Astrocyte (in vitro differentiated cells and primary cell): ENCODE data around the gene KDM1B. TPM values are rescaled to one million over a fixed set of nuclear protein-coding genes. Genes with fewer than 3 reads are reported as not detected.

Experiments used
- DNase-seq: peaks from one replicate; pipeline ENCODE4 v3.0.0-alpha.2; 2010; ENCODE audit warnings: low read depth
- FAIRE-seq: peaks from 2 replicates; lab custom pipeline; 2011; peaks lifted over from hg19 to GRCh38; lab: Jason Lieb, UNC
- H2AFZ ChIP-seq: 2 replicates; pipeline ENCODE4 v1.6.0; 2012; ENCODE audit warnings: low read depth, low read length, inconsistent platforms
- H3K27ac ChIP-seq: 2 replicates; pipeline ENCODE4 v1.5.1; 2011; ENCODE audit warnings: low read depth, low read length, inconsistent platforms
- H3K27me3 ChIP-seq: 2 replicates; pipeline ENCODE4 v1.6.0; 2011; ENCODE audit warnings: low read length, inconsistent platforms; ENCODE audit not compliant: insufficient read depth
- H3K36me3 ChIP-seq: 2 replicates; pipeline ENCODE4 v1.5.1; 2011; ENCODE audit warnings: low read length, inconsistent platforms; ENCODE audit not compliant: insufficient read depth
- H3K4me1 ChIP-seq: 2 replicates; pipeline ENCODE4 v1.5.1; 2011; ENCODE audit warnings: low read length, inconsistent platforms; ENCODE audit not compliant: insufficient read depth
- H3K4me2 ChIP-seq: 2 replicates; pipeline ENCODE4 v1.6.0; 2012; ENCODE audit warnings: low read length, inconsistent platforms
- H3K4me3 ChIP-seq: 2 replicates; pipeline ENCODE4 v1.5.1; 2011; ENCODE audit warnings: low read depth, mild to moderate bottlenecking, low read length, inconsistent platforms; ENCODE audit not compliant: insufficient read depth
- H3K79me2 ChIP-seq: 2 replicates; pipeline ENCODE4 v1.6.0; 2012; ENCODE audit warnings: mild to moderate bottlenecking, low read length, inconsistent platforms; ENCODE audit not compliant: insufficient read depth
- H3K9ac ChIP-seq: 2 replicates; pipeline ENCODE4 v1.6.0; 2012; ENCODE audit warnings: mild to moderate bottlenecking, low read length, inconsistent platforms
- H3K9me3 ChIP-seq: 2 replicates; pipeline ENCODE4 v1.5.1; 2012; ENCODE audit warnings: low read depth, mild to moderate bottlenecking, low read length, inconsistent platforms; ENCODE audit not compliant: insufficient read depth
- H4K20me1 ChIP-seq: 2 replicates; pipeline ENCODE4 v1.6.0; 2012; ENCODE audit warnings: low read length, inconsistent platforms; ENCODE audit not compliant: insufficient read depth
- H3K27ac Mint-ChIP-seq: one replicate; pipeline ENCODE4 v1.8.0; 2021; ENCODE audit warnings: mild to moderate bottlenecking, mixed read lengths; ENCODE audit not compliant: unreplicated experiment
- H3K27me3 Mint-ChIP-seq: one replicate; pipeline ENCODE4 v1.8.0; 2021; ENCODE audit warnings: low read depth, mixed read lengths; ENCODE audit not compliant: unreplicated experiment
- H3K36me3 Mint-ChIP-seq: one replicate; pipeline ENCODE4 v1.8.0; 2021; ENCODE audit warnings: low read depth, mixed read lengths; ENCODE audit not compliant: unreplicated experiment
- H3K4me1 Mint-ChIP-seq: one replicate; pipeline ENCODE4 v1.8.0; 2021; ENCODE audit warnings: low read depth, mixed read lengths; ENCODE audit not compliant: unreplicated experiment
- H3K4me3 Mint-ChIP-seq: one replicate; pipeline ENCODE4 v1.8.0; 2021; ENCODE audit warnings: mild to moderate bottlenecking, moderate library complexity, mixed read lengths; ENCODE audit not compliant: unreplicated experiment
- H3K9me3 Mint-ChIP-seq: one replicate; pipeline ENCODE4 v1.8.0; 2021; ENCODE audit warnings: mild to moderate bottlenecking, mixed read lengths; ENCODE audit not compliant: unreplicated experiment
- EZH2 ChIP-seq: IDR thresholded peaks from 2 replicates; pipeline ENCODE4 v1.6.1; 2012; ENCODE audit warnings: mild to moderate bottlenecking, low read length, inconsistent platforms; ENCODE audit not compliant: insufficient read depth
- total RNA-seq: library from RNA; stranded (reverse); gene quantifications from 2 replicates; pipeline ENCODE4 v1.2.1, GENCODE V29; 2021
- TF ChIP-seq, protein P1 (sequence below): IDR thresholded peaks from 2 replicates; pipeline ENCODE4 v1.5.1; 2011; ENCODE audit warnings: low read depth, mild to moderate bottlenecking, inconsistent platforms, low read length, moderate library complexity; ENCODE audit not compliant: insufficient read depth

KDM1B gene
- total RNA-seq, 1 donor from 2014 or later = 16.5 TPM

DNA sequence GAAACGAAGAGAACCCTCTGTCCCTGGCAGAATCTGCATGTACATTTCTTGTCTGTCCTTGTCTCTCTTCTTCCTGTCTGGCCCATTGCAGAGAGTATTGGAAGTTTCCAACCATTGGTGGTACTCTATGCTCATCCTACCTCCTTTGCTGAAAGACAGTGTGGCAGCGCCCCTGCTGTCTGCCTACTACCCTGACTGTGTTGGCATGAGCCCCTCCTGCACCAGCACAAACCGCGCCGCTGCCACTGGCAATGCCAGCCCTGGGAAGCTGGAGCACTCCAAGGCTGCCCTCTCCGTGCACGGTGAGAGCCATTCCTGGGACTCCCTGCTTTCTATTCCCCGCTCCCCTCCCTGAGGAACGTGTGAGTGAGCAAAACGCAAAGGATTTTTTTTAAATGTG, 32.5 kb downstream of the KDM1B start:
- FAIRE-seq = no peak
- H2AFZ ChIP-seq = no peak overlapping the region
- Mint-ChIP-seq H3K4me1 (peaks cover 18% of the 10 kb centered on the region), H3K36me3 (peaks cover 4% of the 10 kb centered on the region), H3K4me3 (no peak overlapping the region), H3K27me3 (no peaks in the 10 kb centered on the region), H3K27ac (no peak overlapping the region), H3K9me3 (no peaks in the 10 kb centered on the region)
- H3K9me3 ChIP-seq = no peaks in the 10 kb centered on the region
- no peaks in the 10 kb centered on the region for H3K4me1 ChIP-seq
- no peak overlapping the region for H3K27ac ChIP-seq
- no peak for TF ChIP-seq EZH2
- TF ChIP-seq, protein P1, sequence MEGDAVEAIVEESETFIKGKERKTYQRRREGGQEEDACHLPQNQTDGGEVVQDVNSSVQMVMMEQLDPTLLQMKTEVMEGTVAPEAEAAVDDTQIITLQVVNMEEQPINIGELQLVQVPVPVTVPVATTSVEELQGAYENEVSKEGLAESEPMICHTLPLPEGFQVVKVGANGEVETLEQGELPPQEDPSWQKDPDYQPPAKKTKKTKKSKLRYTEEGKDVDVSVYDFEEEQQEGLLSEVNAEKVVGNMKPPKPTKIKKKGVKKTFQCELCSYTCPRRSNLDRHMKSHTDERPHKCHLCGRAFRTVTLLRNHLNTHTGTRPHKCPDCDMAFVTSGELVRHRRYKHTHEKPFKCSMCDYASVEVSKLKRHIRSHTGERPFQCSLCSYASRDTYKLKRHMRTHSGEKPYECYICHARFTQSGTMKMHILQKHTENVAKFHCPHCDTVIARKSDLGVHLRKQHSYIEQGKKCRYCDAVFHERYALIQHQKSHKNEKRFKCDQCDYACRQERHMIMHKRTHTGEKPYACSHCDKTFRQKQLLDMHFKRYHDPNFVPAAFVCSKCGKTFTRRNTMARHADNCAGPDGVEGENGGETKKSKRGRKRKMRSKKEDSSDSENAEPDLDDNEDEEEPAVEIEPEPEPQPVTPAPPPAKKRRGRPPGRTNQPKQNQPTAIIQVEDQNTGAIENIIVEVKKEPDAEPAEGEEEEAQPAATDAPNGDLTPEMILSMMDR = no peak
- H3K27me3 ChIP-seq = no peaks in the 10 kb centered on the region
- no peak for DNase-seq
- no peaks in the 10 kb centered on the region for H3K36me3 ChIP-seq
- H4K20me1 ChIP-seq = no peaks in the 10 kb centered on the region
- no peaks in the 10 kb centered on the region for H3K79me2 ChIP-seq
- H3K4me2 ChIP-seq = no peak overlapping the region
- no peak overlapping the region for H3K4me3 ChIP-seq
- H3K9ac ChIP-seq = no peak overlapping the region

GRCh38 chr6:18189196-18189595, 34.0 kb downstream of the KDM1B start:
- H3K36me3 ChIP-seq = no peaks in the 10 kb centered on the region
- H3K4me3 ChIP-seq = no peak overlapping the region
- DNase-seq (no peak), FAIRE-seq (no peak)
- no peak overlapping the region for H2AFZ ChIP-seq
- H3K79me2 ChIP-seq = no peaks in the 10 kb centered on the region
- no peaks in the 10 kb centered on the region for H3K9me3 ChIP-seq
- Mint-ChIP-seq H3K27ac (no peak overlapping the region), H3K27me3 (no peaks in the 10 kb centered on the region), H3K4me3 (no peak overlapping the region), H3K36me3 (peaks cover 6% of the 10 kb centered on the region), H3K9me3 (no peaks in the 10 kb centered on the region), H3K4me1 (peaks cover 18% of the 10 kb centered on the region)
- H3K9ac ChIP-seq = no peak overlapping the region
- no peaks in the 10 kb centered on the region for H4K20me1 ChIP-seq
- no peaks in the 10 kb centered on the region for H3K4me1 ChIP-seq
- no peak for TF ChIP-seq EZH2
- TF ChIP-seq, protein P1 = no peak
- H3K27me3 ChIP-seq = no peaks in the 10 kb centered on the region
- H3K27ac ChIP-seq = no peak overlapping the region
- H3K4me2 ChIP-seq = no peak overlapping the region

DNA sequence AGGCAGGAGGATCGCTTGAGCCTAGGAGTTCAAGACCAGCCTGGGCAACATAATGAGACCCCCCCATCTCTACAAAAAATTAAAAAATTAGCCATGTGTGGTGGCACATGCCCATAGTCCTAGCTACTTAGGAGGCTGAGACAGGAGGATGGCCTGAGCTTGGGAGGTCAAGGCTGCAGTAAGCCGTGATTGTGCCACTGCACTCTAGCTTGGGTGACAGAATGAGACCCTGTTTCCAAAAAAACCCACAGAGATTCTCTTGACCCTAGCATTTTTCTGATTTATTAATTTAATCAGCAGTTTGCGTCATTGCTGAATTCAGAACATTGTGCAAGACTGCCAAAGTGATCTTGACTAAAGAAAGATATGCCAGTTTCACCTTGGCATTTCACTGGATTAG, 36.8 kb downstream of the KDM1B start:
- no peaks in the 10 kb centered on the region for H3K79me2 ChIP-seq
- no peak overlapping the region for H3K4me2 ChIP-seq
- no peaks in the 10 kb centered on the region for H3K27me3 ChIP-seq
- no peaks in the 10 kb centered on the region for H3K9me3 ChIP-seq
- DNase-seq = no peak
- no peaks in the 10 kb centered on the region for H4K20me1 ChIP-seq
- TF ChIP-seq EZH2 = no peak
- TF ChIP-seq, protein P1 = no peak
- peaks cover 7% of the 10 kb centered on the region for H3K4me1 Mint-ChIP-seq
- no peak overlapping the region for H3K27ac Mint-ChIP-seq
- peaks cover 8% of the 10 kb centered on the region for H3K36me3 Mint-ChIP-seq
- no peak overlapping the region for H3K4me3 Mint-ChIP-seq
- H3K9ac ChIP-seq = no peak overlapping the region
- no peak overlapping the region for H3K4me3 ChIP-seq
- no peak overlapping the region for H3K27ac ChIP-seq
- no peak for FAIRE-seq
- peaks cover 1% of the 10 kb centered on the region for H3K36me3 ChIP-seq
- H3K27me3 Mint-ChIP-seq = no peaks in the 10 kb centered on the region
- H3K9me3 Mint-ChIP-seq = no peaks in the 10 kb centered on the region
- H3K4me1 ChIP-seq = no peaks in the 10 kb centered on the region
- no peak overlapping the region for H2AFZ ChIP-seq
